ENCODE data around the gene MKNK2. TPM values are rescaled to one million over a fixed set of nuclear protein-coding genes. Genes with fewer than 3 reads are reported as not detected.
"Not testable (repeated sequence)": the region's sequence is repeated elsewhere in the genome, so short reads cannot be mapped to it uniquely, and the experiment has no call there.

Gene MKNK2
- total RNA-seq, 2 donors from 2014 or later = 69.7 to 96.3 TPM

DNA sequence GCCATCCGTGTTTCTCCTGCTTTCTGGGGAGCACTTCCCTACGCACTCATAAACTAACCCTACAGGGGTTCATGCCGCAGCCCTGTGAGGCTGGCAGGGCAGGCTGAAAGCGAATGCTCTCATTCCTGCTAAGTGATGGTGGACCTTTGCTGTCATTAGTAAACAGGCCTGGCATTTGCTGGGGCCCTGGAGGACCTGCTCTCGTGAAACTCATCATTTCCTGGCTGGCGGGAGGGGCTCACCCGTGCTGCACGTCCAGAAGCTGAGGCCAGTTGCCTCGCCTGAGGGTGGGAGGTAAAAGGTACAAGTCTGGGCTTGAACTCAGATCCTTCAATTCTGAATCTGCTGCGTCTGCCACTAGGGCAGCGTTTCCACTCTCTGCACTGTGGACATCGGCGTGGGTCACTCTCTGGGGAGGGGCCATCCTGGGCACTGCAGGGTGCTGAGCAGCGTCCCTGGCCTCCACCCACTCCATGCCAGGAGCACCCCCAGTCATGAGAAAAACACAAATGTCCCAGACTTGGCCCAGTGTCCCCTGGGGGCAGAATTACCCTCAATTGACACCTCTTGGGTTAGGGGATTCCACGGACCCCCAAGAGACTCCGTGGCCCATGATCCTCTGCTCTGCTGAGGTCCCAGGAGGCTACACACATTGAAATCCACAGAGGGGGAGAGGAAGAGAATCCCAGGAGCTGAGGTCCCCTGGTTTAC lies 38.1 kb upstream of the MKNK2 start:
- ATAC-seq (ENCODE audit: insufficient number of reproducible peaks, low FRiP score, low read depth) = no peak
- H3K27ac ChIP-seq = no peak overlapping the region

DNA sequence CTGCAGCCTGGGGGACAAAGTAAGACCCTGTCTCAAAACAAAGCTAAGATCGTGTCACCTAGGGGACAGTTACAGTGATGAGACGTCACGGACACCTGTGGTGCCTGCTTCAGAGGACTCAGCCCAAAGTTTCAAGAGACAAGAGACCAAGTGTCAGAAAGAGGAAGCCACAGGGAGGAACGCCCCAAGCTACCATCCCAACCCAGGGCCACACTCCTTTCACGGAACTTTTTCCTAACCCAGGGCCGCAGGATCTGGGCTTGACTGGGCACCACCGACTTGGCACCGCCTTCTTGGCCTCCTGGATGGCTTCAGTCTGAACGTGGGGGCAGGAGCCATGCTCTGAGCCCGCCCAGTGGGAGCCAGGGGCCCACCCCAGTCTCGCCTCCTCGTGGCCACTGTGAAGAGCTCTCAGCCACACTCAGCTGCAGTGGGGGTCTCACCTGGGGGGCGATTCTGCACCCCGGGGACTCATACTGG lies 36.6 kb upstream of the MKNK2 start:
- DNase-seq (ENCODE audit: low spot score) = no peak
- H3K27me3 ChIP-seq (replicated peaks; ENCODE audit: insufficient read depth) = no peaks in the 10 kb centered on the region
- TF ChIP-seq, protein P1, sequence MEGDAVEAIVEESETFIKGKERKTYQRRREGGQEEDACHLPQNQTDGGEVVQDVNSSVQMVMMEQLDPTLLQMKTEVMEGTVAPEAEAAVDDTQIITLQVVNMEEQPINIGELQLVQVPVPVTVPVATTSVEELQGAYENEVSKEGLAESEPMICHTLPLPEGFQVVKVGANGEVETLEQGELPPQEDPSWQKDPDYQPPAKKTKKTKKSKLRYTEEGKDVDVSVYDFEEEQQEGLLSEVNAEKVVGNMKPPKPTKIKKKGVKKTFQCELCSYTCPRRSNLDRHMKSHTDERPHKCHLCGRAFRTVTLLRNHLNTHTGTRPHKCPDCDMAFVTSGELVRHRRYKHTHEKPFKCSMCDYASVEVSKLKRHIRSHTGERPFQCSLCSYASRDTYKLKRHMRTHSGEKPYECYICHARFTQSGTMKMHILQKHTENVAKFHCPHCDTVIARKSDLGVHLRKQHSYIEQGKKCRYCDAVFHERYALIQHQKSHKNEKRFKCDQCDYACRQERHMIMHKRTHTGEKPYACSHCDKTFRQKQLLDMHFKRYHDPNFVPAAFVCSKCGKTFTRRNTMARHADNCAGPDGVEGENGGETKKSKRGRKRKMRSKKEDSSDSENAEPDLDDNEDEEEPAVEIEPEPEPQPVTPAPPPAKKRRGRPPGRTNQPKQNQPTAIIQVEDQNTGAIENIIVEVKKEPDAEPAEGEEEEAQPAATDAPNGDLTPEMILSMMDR (IDR thresholded peaks at IDR 0.05) = no peak
- no peak overlapping the region for H3K27ac ChIP-seq
- no peak overlapping the region for H3K4me3 ChIP-seq
- no peaks in the 10 kb centered on the region for H3K9me3 ChIP-seq
- no peak for ATAC-seq (ENCODE audit: insufficient number of reproducible peaks, low FRiP score, low read depth)
- H3K4me1 ChIP-seq (ENCODE audit: control insufficient read depth in 1 of 2, low read depth in 2 of 2) = peaks cover 22 to 49% of the 10 kb centered on the region in 2 donors
- peaks cover 11% of the 10 kb centered on the region for H3K36me3 ChIP-seq

More for the DNA sequence above, 38.1 kb upstream of the MKNK2 start:
- Histone ChIP-seq H3K9me3 (no peaks in the 10 kb centered on the region), H3K4me1 (ENCODE audit: control insufficient read depth in 1 of 2, low read depth in 2 of 2) (peaks cover 30 to 64% of the 10 kb centered on the region in 2 donors), H3K27me3 (replicated peaks; ENCODE audit: insufficient read depth) (no peaks in the 10 kb centered on the region), H3K4me3 (no peak overlapping the region), H3K36me3 (peaks cover 4% of the 10 kb centered on the region)
- TF ChIP-seq, protein P1 (IDR thresholded peaks at IDR 0.05) = no peak
- no peak for DNase-seq (ENCODE audit: low spot score)

DNA sequence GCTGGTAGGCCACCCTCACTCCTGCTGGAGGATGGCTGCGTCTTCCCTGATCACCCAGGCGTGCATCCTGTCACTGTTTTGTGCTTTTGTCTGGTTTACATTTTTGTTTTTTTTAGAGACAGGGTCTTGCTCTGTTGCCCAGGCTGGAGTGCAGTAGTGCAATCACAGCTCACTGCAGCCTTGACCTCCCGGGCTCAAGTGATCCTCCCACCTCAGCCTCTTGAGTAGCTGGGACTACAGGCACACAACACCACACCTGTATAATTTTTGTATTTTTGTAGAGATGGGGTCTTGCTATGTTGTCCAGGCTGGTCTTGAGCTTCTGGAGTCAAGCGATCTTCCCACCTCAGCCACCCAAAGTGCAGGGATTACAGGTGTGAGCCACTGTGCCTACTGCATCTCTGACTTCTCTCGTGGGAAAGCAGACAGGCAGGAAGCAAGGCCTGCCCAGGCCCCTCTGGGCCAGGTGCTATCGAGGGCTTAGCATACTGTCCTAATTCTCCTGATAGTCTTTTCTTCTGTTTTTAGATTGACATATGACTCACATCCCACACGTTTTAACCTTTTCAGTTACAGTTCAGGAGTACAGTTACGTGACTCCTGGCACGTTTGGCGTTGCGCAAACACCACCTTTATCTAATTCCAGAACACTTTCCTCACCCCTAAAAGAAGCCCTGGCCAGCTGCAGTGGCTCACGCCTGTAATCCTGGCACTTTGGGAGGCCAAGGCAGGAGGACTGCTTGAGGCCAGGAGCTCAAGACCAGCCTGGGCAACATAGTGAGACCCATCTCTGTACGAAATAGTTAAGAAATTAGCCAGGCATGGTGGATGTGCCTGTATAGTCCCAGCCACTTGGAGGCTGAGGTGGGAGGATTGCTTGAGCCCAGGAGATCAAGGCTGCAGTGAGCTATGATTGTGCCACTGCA lies 35.9 kb upstream of the MKNK2 start:
- H3K27me3 ChIP-seq (replicated peaks; ENCODE audit: insufficient read depth); H3K4me3 ChIP-seq; DNase-seq (ENCODE audit: low spot score); ATAC-seq (ENCODE audit: insufficient number of reproducible peaks, low FRiP score, low read depth); H3K9me3 ChIP-seq; H3K27ac ChIP-seq: not testable (repeated sequence)
- Histone ChIP-seq H3K4me1 (ENCODE audit: control insufficient read depth in 1 of 2, low read depth in 2 of 2) (peaks cover 22 to 42% of the 10 kb centered on the region in 2 donors), H3K36me3 (peaks cover 11% of the 10 kb centered on the region)

DNA sequence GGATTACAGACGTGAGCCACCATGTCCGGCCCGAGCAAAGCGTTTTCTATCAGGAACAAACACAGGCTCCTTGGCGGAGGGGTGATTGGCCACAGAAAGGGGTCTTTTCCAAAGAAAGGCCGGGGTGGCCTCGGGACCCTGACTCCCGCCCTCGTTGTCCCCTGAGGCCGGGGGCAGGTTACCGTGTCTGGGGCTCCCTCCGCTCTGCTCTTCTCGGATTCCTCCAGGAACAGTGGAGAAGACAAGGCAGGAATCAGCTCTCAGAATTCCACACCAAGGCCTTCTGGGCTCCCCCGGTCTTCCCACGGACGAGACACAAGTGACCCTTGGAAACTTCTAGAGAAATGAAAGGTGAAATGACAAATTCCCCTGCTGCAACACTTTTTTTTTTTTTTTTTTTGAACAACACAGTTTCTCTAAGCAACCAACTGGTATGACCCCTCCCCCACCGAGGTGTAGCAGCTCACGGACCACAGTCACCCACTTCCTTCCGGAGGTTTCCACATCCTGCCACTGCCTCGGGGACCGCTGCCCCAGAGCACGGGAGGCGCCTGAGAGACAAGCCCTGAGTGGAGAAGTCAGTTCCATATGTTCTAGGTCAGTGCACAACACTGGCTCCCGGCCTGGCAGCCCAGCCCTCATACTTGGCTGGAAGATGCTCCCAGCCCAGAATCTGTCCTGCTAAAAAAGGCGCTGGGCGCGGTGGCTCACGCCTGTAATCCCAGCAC lies 34.1 kb upstream of the MKNK2 start:
- Histone ChIP-seq H3K27me3 (replicated peaks; ENCODE audit: insufficient read depth) (no peaks in the 10 kb centered on the region), H3K36me3 (peaks cover 11% of the 10 kb centered on the region), H3K4me1 (ENCODE audit: control insufficient read depth in 1 of 2, low read depth in 2 of 2) (peaks cover 5 to 25% of the 10 kb centered on the region in 2 donors), H3K27ac (peak overlapping the region in 1 of 2 donors; percentile 41), H3K9me3 (no peaks in the 10 kb centered on the region), H3K4me3 (peak overlapping the region; percentile 54)
- ATAC-seq (ENCODE audit: insufficient number of reproducible peaks, low FRiP score, low read depth) = no peak
- TF ChIP-seq, protein P1 (IDR thresholded peaks at IDR 0.05) = no peak
- no peak for DNase-seq (ENCODE audit: low spot score)

DNA sequence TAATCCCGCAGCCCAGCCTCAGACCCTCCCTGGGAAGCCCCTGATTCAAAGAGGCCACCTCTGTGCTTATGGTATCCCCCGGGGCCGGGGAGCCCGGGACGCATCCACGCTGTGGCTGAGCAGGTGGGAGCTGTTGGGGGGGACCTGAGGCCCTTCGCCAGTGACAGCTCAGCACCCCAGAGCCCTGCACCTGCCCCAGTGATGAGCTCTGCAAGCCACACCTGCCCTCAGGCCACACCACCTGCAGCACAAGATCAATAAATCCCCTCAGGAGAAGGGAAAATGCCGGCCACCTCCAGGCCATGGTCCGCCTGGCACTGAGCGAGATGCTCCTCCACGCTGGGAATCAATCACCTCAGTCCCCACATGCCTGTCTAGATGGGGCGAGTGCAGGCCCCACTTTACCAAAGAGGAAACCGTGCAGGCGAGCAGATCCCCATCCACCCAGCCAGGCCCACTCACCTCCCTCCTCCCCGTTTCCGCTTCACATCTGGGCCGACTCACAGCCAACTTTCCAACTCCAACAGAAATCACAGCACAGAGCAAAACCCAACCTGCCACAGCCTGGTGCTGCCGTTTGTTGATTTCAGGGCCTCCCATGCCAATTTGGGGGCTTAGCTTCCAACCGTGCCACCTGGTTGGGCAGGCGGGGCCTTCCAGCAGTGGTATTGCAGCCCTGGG lies 32.3 kb upstream of the MKNK2 start:
- no peaks in the 10 kb centered on the region for H3K9me3 ChIP-seq
- H3K27me3 ChIP-seq (replicated peaks; ENCODE audit: insufficient read depth) = no peaks in the 10 kb centered on the region
- peaks cover 3 to 12% of the 10 kb centered on the region in 2 donors for H3K4me1 ChIP-seq (ENCODE audit: control insufficient read depth in 1 of 2, low read depth in 2 of 2)
- peak overlapping the region; percentile 54 for H3K4me3 ChIP-seq
- ATAC-seq (ENCODE audit: insufficient number of reproducible peaks, low FRiP score, low read depth) (no peak), DNase-seq (ENCODE audit: low spot score) (no peak)
- TF ChIP-seq, protein P1 (IDR thresholded peaks at IDR 0.05) = no peak
- H3K27ac ChIP-seq = no peak overlapping the region
- peaks cover 27% of the 10 kb centered on the region for H3K36me3 ChIP-seq

All from thoracic aorta (tissue), 2 donors.